ENCODE data around the gene ETV3. TPM values are rescaled to one million over a fixed set of nuclear protein-coding genes. Genes with fewer than 3 reads are reported as not detected.

Gene ETV3
- total RNA-seq, 4 donors from 2014 or later: 8.6 to 13.4 (median 11.4) TPM

DNA sequence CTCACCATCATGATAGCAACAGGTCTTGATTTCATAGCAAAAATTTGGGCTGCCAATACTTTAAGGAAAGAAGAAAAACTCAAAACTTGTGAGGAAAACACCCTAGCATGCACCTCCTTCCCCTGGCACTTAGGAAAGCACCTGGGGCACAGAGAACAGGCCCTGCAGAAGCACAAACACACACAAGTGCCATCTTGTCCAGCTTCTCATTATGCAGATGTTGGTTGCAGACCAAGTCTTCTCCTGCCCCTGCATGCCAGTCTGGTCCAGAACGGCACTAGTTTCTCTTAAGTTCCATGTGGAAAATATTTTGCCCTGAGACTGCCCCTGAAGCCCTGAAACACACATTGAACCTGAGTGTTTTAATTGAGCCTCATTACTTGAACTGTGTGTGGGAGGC lies 6.3 kb upstream of the ETV3 start:
- Histone ChIP-seq H3K36me3 (no peaks in the 10 kb centered on the region), H3K4me3 (no peak overlapping the region), H3K4me1 (peaks cover 0 to 3% of the 10 kb centered on the region in 2 donors), H3K27ac (no peak overlapping the region), H3K27me3 (no peaks in the 10 kb centered on the region), H3K9me3 (no peaks in the 10 kb centered on the region)
- no peak for DNase-seq
- ATAC-seq: no peak
- intact Hi-C loops (cut with DNase I; ENCODE audit: low total_unique reads): no loop called here
- in situ Hi-C loops (cut with MboI; ENCODE audit: low sequenced_read_pairs in 4 of 4): no loop called here
- TF ChIP-seq, protein P1, sequence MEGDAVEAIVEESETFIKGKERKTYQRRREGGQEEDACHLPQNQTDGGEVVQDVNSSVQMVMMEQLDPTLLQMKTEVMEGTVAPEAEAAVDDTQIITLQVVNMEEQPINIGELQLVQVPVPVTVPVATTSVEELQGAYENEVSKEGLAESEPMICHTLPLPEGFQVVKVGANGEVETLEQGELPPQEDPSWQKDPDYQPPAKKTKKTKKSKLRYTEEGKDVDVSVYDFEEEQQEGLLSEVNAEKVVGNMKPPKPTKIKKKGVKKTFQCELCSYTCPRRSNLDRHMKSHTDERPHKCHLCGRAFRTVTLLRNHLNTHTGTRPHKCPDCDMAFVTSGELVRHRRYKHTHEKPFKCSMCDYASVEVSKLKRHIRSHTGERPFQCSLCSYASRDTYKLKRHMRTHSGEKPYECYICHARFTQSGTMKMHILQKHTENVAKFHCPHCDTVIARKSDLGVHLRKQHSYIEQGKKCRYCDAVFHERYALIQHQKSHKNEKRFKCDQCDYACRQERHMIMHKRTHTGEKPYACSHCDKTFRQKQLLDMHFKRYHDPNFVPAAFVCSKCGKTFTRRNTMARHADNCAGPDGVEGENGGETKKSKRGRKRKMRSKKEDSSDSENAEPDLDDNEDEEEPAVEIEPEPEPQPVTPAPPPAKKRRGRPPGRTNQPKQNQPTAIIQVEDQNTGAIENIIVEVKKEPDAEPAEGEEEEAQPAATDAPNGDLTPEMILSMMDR (IDR thresholded peaks at IDR 0.05 in 4 of 5, conservative IDR thresholded peaks at IDR 0.05 in 1 of 5): no peak
- TF ChIP-seq POLR2A (IDR thresholded peaks at IDR 0.05): no peak

DNA sequence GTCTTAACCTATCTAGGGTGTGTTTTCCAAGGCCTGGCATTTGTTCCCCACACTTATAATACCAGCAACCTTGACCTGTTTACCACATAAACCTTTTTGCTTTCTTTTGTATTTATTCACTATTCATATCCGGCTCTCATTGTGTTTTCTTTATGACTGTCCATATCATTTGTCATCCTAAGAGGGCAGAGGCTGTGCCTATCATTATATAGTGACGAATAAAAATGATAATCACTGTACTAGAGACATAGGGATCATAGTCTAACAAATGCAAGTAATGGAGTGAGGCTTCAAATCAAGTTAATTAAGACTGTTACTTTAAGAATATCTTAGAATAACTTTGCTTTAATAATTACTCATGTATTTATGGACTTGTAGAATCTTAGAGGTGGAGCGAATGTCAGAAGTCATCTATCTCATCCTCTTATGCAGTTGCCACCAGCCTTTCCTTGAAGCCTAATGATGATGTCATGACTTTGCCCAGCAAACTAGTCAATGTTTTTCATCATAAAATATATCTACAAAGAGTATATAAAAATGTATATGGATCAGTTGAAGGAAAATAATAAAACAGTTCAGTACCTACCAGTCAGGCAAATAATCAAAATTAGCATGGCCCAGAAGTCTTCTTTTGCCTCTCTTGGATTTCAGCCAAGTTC lies 4.7 kb upstream of the ETV3 start:
- DNase-seq (no peak), ATAC-seq (no peak)
- no peak overlapping the region for H3K27ac ChIP-seq
- TF ChIP-seq, protein P1 (IDR thresholded peaks at IDR 0.05 in 4 of 5, conservative IDR thresholded peaks at IDR 0.05 in 1 of 5): no peak
- no peak for TF ChIP-seq POLR2A (IDR thresholded peaks at IDR 0.05)
- no peaks in the 10 kb centered on the region for H3K27me3 ChIP-seq
- in situ Hi-C loops (cut with MboI; ENCODE audit: low sequenced_read_pairs in 4 of 4): no loop called here
- no peak overlapping the region for H3K4me3 ChIP-seq
- peaks cover 5 to 9% of the 10 kb centered on the region in 2 donors for H3K4me1 ChIP-seq
- no peaks in the 10 kb centered on the region for H3K9me3 ChIP-seq
- intact Hi-C loops (cut with DNase I; ENCODE audit: low total_unique reads): no loop called here
- no peaks in the 10 kb centered on the region for H3K36me3 ChIP-seq

DNA sequence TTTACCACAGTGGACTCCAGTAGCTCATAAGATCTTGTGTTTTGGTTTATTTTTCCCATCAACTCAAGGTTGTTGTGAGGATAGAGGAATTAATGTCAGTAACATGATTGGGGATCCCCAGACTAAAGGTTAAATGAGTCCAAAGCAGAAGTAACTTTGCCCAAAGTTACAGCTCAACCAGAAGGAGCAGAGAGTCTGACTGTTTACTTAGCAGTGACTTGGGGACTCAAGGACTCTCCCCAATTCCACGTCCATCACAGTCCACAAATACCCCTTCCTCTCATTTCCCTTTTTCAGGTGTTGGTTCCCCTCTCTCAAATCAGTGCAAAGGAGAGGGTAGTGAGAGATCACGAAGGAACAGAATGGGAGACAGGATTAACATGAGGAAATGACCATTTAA lies 4.0 kb upstream of the ETV3 start:
- TF ChIP-seq, protein P1 (IDR thresholded peaks at IDR 0.05 in 4 of 5, conservative IDR thresholded peaks at IDR 0.05 in 1 of 5): no peak
- no peak for TF ChIP-seq POLR2A (IDR thresholded peaks at IDR 0.05)
- H3K4me1 ChIP-seq: peaks cover 9% of the 10 kb centered on the region in 2 donors
- no peaks in the 10 kb centered on the region for H3K27me3 ChIP-seq
- ATAC-seq: no peak
- DNase-seq: no peak
- no peaks in the 10 kb centered on the region for H3K36me3 ChIP-seq
- H3K27ac ChIP-seq: no peak overlapping the region
- intact Hi-C loops (cut with DNase I; ENCODE audit: low total_unique reads) (no loop called here), in situ Hi-C loops (cut with MboI; ENCODE audit: low sequenced_read_pairs in 4 of 4) (no loop called here)
- no peaks in the 10 kb centered on the region for H3K9me3 ChIP-seq
- H3K4me3 ChIP-seq: no peak overlapping the region

DNA sequence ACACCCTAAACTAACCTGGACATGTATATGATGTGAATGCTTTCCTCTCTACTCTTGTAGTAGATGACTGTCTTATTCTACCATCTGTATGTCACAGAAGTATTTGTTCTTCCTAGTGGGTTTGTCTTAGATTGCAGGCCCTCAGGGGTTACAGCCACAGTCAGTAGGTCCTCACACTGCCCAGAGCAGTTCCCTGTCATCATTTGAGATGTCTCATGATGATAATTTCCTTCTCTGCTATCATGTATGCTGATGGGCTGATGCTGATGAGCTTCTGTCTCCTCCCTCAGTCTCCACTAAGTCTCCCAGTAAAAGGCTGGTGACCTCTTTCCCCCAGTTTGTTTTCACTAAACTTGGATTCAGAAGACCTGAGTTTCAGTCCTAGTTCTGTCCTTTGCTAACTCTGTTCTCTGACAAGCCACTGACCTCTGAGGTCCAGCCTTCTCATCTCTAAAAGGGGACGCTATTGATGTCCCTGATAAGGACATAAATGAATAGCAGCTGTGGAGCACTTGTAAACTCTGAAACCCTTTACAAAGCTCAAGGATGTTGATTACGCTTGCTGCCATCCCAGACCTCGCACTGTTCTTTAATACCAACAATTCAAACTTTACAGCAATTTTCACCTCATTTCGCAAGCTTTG lies 3.1 kb upstream of the ETV3 start:
- Histone ChIP-seq H3K36me3 (no peaks in the 10 kb centered on the region), H3K9me3 (no peaks in the 10 kb centered on the region), H3K27me3 (no peaks in the 10 kb centered on the region), H3K27ac (no peak overlapping the region), H3K4me3 (no peak overlapping the region), H3K4me1 (peaks cover 18% of the 10 kb centered on the region in 2 donors)
- in situ Hi-C loops (cut with MboI; ENCODE audit: low sequenced_read_pairs in 4 of 4): no loop called here
- TF ChIP-seq POLR2A (IDR thresholded peaks at IDR 0.05): no peak
- DNase-seq: no peak
- no peak for ATAC-seq
- intact Hi-C loops (cut with DNase I; ENCODE audit: low total_unique reads): no loop called here

DNA sequence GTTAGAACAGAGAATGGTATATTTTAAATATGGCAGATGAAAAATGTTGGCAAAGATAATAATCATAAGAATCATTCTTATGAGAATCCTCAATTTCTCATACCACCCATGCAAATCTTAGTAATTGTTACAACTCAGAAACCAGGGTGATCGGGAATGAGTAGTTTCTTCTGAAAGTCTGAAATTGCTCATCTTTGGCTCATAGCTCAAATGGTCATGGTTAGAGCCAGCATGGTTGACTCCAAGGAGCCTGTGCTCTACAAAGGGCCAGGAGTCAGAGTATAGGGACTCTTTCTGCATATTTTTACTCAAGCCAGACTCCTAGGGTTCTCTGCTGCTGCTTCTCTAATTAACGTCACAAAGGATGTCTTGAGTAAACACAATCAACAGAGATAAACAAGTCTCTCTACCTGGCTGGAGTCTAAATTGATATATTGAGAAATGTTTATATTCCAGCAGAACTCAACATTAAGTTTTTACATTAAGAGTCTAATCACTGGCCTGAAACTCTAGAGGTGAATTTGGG lies 1.9 kb upstream of the ETV3 start:
- Histone ChIP-seq H3K4me3 (no peak overlapping the region), H3K9me3 (no peaks in the 10 kb centered on the region), H3K27ac (no peak overlapping the region), H3K4me1 (peaks cover 23 to 25% of the 10 kb centered on the region in 2 donors), H3K36me3 (peaks cover 0 to 9% of the 10 kb centered on the region in 2 donors), H3K27me3 (no peaks in the 10 kb centered on the region)
- DNase-seq (no peak), ATAC-seq (no peak)
- in situ Hi-C loops (cut with MboI; ENCODE audit: low sequenced_read_pairs in 4 of 4): no loop called here
- TF ChIP-seq, protein P1 (IDR thresholded peaks at IDR 0.05 in 4 of 5, conservative IDR thresholded peaks at IDR 0.05 in 1 of 5): no peak
- TF ChIP-seq POLR2A (IDR thresholded peaks at IDR 0.05): no peak
- intact Hi-C loops (cut with DNase I; ENCODE audit: low total_unique reads): no loop called here

Measured in gastrocnemius medialis (tissue), 4 donors.